Right lobe of liver (tissue), 6 donors: ENCODE measurements around the gene RGPD8. TPM values are rescaled to one million over a fixed set of nuclear protein-coding genes. Genes with fewer than 3 reads are reported as not detected.

Experiments used
- ATAC-seq, 4 donors: fragments of 200-7000 bp; cut with Tn5 transposase; one replicate each; pipeline ENCODE4 v1.9.1; 2020; ENCODE audit warnings: mild to moderate bottlenecking in 4 of 4, moderate library complexity in 4 of 4
- DNase-seq, 3 donors: peaks; one replicate each; pipeline ENCODE4 v3.0.0-alpha.2; 2020
- H3K27ac ChIP-seq, 3 donors: fragments of 200-600 bp; one replicate each; pipeline ENCODE4 v1.8.0; 2022
- H3K27me3 ChIP-seq, 2 donors: fragments of 200-600 bp; one replicate each; pipeline ENCODE4 v1.8.0; 2022
- H3K36me3 ChIP-seq, 4 donors: fragments of 200-600 bp; sonication (generic) in 1 of 4; one replicate each; pipeline versions ENCODE4 v1.5.1 to v1.8.0; 2017 to 2022; ENCODE audit warnings: control low read depth in 1 of 4
- H3K4me1 ChIP-seq, 4 donors: fragments of 200-600 bp; sonication (generic) in 1 of 4; one replicate each; pipeline versions ENCODE4 v1.5.1 to v1.8.0; 2017 to 2022; ENCODE audit warnings: control low read depth in 1 of 4
- H3K4me3 ChIP-seq, 3 donors: fragments of 200-600 bp; one replicate each; pipeline ENCODE4 v1.8.0; 2022
- H3K9me3 ChIP-seq, 4 donors: fragments of 200-600 bp; sonication (generic) in 1 of 4; one replicate each; pipeline versions ENCODE4 v1.5.1 to v1.8.0; 2017 to 2022; ENCODE audit warnings: control low read depth in 1 of 4
- POLR2A ChIP-seq: fragments of 450-650 bp; IDR thresholded peaks from one replicate; pipeline ENCODE4 v1.6.1; 2017; ENCODE audit warnings: antibody characterized with exemption, mild to moderate bottlenecking
- WGBS: methylation state at CpG from one replicate; pipeline ENCODE4 v1.1.6; 2018; ENCODE audit warnings: low coverage, low lambda C conversion rate; ENCODE audit not compliant: insufficient coverage; ENCODE audit errors: missing lambda C conversion rate; 5-methylcytosine and 5-hydroxymethylcytosine counted together
- intact Hi-C, 2 donors: fragments of 100-400 bp; cut with DNase I; formaldehyde crosslinking; loops; one replicate each; pipeline versions ENCODE4 v1.11.2 to v1.14.1; 2022
- total RNA-seq, 6 experiments: library from RNA; depleted of rRNA in 2 of 6; stranded (reverse); fragments of >200 nt in 2 of 6; fragmentation: NEBNext Ultra II Directional in 3 of 6; extraction: Animal tissue kit (Norgen Biotek cat#: 25700) in 3 of 6; gene quantifications; one replicate each; pipeline versions ENCODE4 v1.1.0 to v1.2.4, GENCODE V29; 2016 to 2023
- TF ChIP-seq, protein P1 (sequence below), 4 donors: fragments of 200-600 bp in 3 of 4; fragments of 450-650 bp in 1 of 4; IDR thresholded peaks; one replicate each; pipeline versions ENCODE4 v1.5.1 to v1.8.0; 2016 to 2022; ENCODE audit warnings: antibody characterized with exemption in 4 of 4, mild to moderate bottlenecking in 2 of 4
- donor health status: DM: no; HTN: yes; CAD: no.
- donor health status: DM: no; HTN: no; CAD: no.
- donor health status: DM: no; HTN: no; CAD: no.
- donor health status: DM: no; HTN: yes; CAD: no.
- donor health status: DM: no; HTN: yes; CAD: no.

Gene RGPD8
- total RNA-seq, 6 experiments from 2014 or later = 5.1 to 9.3 (median 7.0) TPM

GRCh38 chr2:112481528-112482233 lies 48.2 kb upstream of the RGPD8 start, which contains the start of gene TTL:
TTL (plus strand) TSS chr2:112482156; CDS start chr2:112482345, 189 bp downstream.
- intact Hi-C loops = loop anchor here in 1 of 2 donors (10.0 kb wide), 1 partner anchor 93 kb away; no protein-coding TSS in a partner anchor
- H3K9me3 ChIP-seq = no peaks in the 10 kb centered on the region
- H3K4me3 ChIP-seq = peak within 1 kb of the TSS; percentile 67 to 85 (median 81)
- H3K27ac ChIP-seq = peak within 1 kb of the TSS; percentile 48 to 77 (median 68)
- 0% methylated on average over 3 of the region's 82 CpGs for WGBS
- peak; percentile 40 for TF ChIP-seq POLR2A
- TF ChIP-seq, protein P1, sequence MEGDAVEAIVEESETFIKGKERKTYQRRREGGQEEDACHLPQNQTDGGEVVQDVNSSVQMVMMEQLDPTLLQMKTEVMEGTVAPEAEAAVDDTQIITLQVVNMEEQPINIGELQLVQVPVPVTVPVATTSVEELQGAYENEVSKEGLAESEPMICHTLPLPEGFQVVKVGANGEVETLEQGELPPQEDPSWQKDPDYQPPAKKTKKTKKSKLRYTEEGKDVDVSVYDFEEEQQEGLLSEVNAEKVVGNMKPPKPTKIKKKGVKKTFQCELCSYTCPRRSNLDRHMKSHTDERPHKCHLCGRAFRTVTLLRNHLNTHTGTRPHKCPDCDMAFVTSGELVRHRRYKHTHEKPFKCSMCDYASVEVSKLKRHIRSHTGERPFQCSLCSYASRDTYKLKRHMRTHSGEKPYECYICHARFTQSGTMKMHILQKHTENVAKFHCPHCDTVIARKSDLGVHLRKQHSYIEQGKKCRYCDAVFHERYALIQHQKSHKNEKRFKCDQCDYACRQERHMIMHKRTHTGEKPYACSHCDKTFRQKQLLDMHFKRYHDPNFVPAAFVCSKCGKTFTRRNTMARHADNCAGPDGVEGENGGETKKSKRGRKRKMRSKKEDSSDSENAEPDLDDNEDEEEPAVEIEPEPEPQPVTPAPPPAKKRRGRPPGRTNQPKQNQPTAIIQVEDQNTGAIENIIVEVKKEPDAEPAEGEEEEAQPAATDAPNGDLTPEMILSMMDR (IDR thresholded peaks at IDR 0.05) = no peak
- H3K4me1 ChIP-seq = peaks cover 0 to 10% (median 0%) of the 10 kb centered on the region in 4 donors
- peak; percentile 85 to 88 (median 87) for DNase-seq
- no peaks in the 10 kb centered on the region for H3K27me3 ChIP-seq
- H3K36me3 ChIP-seq = no peaks in the 10 kb centered on the region
- peak; percentile 84 to 93 (median 87) for ATAC-seq

- H3K4me1 ChIP-seq = peaks cover 0 to 10% (median 0%) of the 10 kb centered on the region in 4 donors
- DNase-seq (peak; percentile 86 to 91 (median 88)), ATAC-seq (peak; percentile 87 to 91 (median 88))
- no peaks in the 10 kb centered on the region for H3K27me3 ChIP-seq
- no peaks in the 10 kb centered on the region for H3K36me3 ChIP-seq
- 0% methylated on average over 11 of the region's 19 CpGs for WGBS
- intact Hi-C loops = loop anchor here in 1 of 2 donors (10.0 kb wide), 1 partner anchor 94 kb away; no protein-coding TSS in a partner anchor
- H3K9me3 ChIP-seq = no peaks in the 10 kb centered on the region
- peak overlapping the region; percentile 48 to 71 (median 68) for H3K27ac ChIP-seq
- TF ChIP-seq, protein P1 (IDR thresholded peaks at IDR 0.05) = peak; percentile 62 to 77 (median 75)
- no peak for TF ChIP-seq POLR2A
- H3K4me3 ChIP-seq = peak overlapping the region; percentile 67 to 80 (median 71)
Measured at GRCh38 chr2:112481050-112481527, 47.6 kb upstream of the RGPD8 start.

GRCh38 chr2:112480530-112481049 lies 47.1 kb upstream of the RGPD8 start:
- intact Hi-C loops = loop anchor here in 1 of 2 donors (10.0 kb wide), 1 partner anchor 94 kb away; no protein-coding TSS in a partner anchor
- no peak overlapping the region for H3K27ac ChIP-seq
- ATAC-seq (peak in 1 of 4 donors; percentile 6), DNase-seq (no peak)
- no peaks in the 10 kb centered on the region for H3K36me3 ChIP-seq
- H3K27me3 ChIP-seq = no peaks in the 10 kb centered on the region
- WGBS = 17% methylated on average over 16 of the region's 20 CpGs
- TF ChIP-seq, protein P1 (IDR thresholded peaks at IDR 0.05) = no peak
- TF ChIP-seq POLR2A = no peak
- H3K4me1 ChIP-seq = peaks cover 0 to 10% (median 0%) of the 10 kb centered on the region in 4 donors
- H3K9me3 ChIP-seq = no peaks in the 10 kb centered on the region
- H3K4me3 ChIP-seq = peak overlapping the region; percentile 67 to 80 (median 71)

GRCh38 chr2:112476434-112476833 lies 43.0 kb upstream of the RGPD8 start:
- ATAC-seq = no peak
- no peak for DNase-seq
- no peaks in the 10 kb centered on the region for H3K27me3 ChIP-seq
- H3K4me3 ChIP-seq = no peak overlapping the region
- TF ChIP-seq, protein P1 (IDR thresholded peaks at IDR 0.05) = no peak
- no peak for TF ChIP-seq POLR2A
- no peaks in the 10 kb centered on the region for H3K4me1 ChIP-seq
- intact Hi-C loops = no loop called here
- H3K9me3 ChIP-seq = no peaks in the 10 kb centered on the region
- H3K27ac ChIP-seq = no peak overlapping the region
- WGBS = 63% methylated on average over 4 of the region's 7 CpGs
- H3K36me3 ChIP-seq = no peaks in the 10 kb centered on the region
